Colonic mucosa (tissue), 4 donors: Measurements from ENCODE around the gene ATE1. TPM values are rescaled to one million over a fixed set of nuclear protein-coding genes. Genes with fewer than 3 reads are reported as not detected.
A peak's percentile ranks its signal among the peaks of the same experiment; 100 is the strongest.

ENCODE experiments used
- DNase-seq: peaks from one replicate; pipeline ENCODE4 v3.0.0-alpha.2; 2020
- H3K27ac ChIP-seq: fragments of 200-600 bp; one replicate; pipeline ENCODE4 v1.8.0; 2021
- H3K27me3 ChIP-seq: fragments of 200-600 bp; one replicate; pipeline ENCODE4 v1.8.0; 2021
- H3K36me3 ChIP-seq: fragments of 200-600 bp; one replicate; pipeline ENCODE4 v1.8.0; 2021
- H3K4me1 ChIP-seq: fragments of 200-600 bp; one replicate; pipeline ENCODE4 v1.8.0; 2021; ENCODE audit warnings: mild to moderate bottlenecking
- H3K4me3 ChIP-seq: fragments of 200-600 bp; one replicate; pipeline ENCODE4 v1.8.0; 2021
- H3K9ac ChIP-seq, 2 donors: one replicate each; pipeline ENCODE4 v1.7.0; 2013; ENCODE audit warnings: control low read depth in 2 of 2, low read depth in 2 of 2, low read length in 2 of 2
- H3K9me3 ChIP-seq: fragments of 200-600 bp; one replicate; pipeline ENCODE4 v1.8.0; 2021
- CTCF ChIP-seq: fragments of 200-600 bp; IDR thresholded peaks from one replicate; pipeline ENCODE4 v1.8.0; 2022; ENCODE audit warnings: antibody characterized with exemption, mild to moderate bottlenecking
- intact Hi-C: fragments of 100-400 bp; cut with DNase I; formaldehyde crosslinking; loops from one replicate; pipeline ENCODE4 v1.14.1; 2022
- total RNA-seq, 2 donors: library from RNA; stranded (reverse); fragmentation: NEBNext Ultra II Directional in 1 of 2; extraction: Animal tissue kit (Norgen Biotek cat#: 25700) in 1 of 2; gene quantifications; one replicate each; pipeline ENCODE4 v1.2.1, GENCODE V29; 2021
- donor health status: healthy.
- donor health status: DM: no; HTN: no; CAD: no.
- donor health status: DM: no; HTN: no; CAD: no.

Gene ATE1
- total RNA-seq, result 10 to 100 TPM; 32.9 to 78.0 TPM

GRCh38 chr10:121927841-121928527 lies at the start of gene ATE1:
ATE1 (minus strand) TSS chr10:121928031; CDS start chr10:121927949, 82 bp downstream.
- Histone ChIP-seq H3K9ac (peak within 1 kb of the TSS; percentile 92 to 99), H3K9me3 (no peaks in the 10 kb centered on the region), H3K36me3 (no peaks in the 10 kb centered on the region), H3K27me3 (no peaks in the 10 kb centered on the region), H3K4me3 (peak within 1 kb of the TSS; percentile 99), H3K27ac (peak within 1 kb of the TSS; percentile 98), H3K4me1 (no peaks in the 10 kb centered on the region)
- TF ChIP-seq CTCF, result no peak
- intact Hi-C loops, result loop anchor here (10.0 kb wide), 1 partner anchor 47 kb away; the partner anchor contains the start of gene NSMCE4A
- peak; percentile 90 for DNase-seq

GRCh38 chr10:121976607-121977006 lies 48.8 kb upstream of the ATE1 start:
- H3K4me3 ChIP-seq, result no peak overlapping the region
- H3K4me1 ChIP-seq, result no peaks in the 10 kb centered on the region
- H3K27ac ChIP-seq, result no peak overlapping the region
- TF ChIP-seq CTCF, result no peak
- no peaks in the 10 kb centered on the region for H3K9me3 ChIP-seq
- intact Hi-C loops, result loop anchor here (10.0 kb wide), 1 partner anchor 52 kb away; the partner anchor contains the start of gene ATE1
- DNase-seq, result no peak
- H3K36me3 ChIP-seq, result no peaks in the 10 kb centered on the region
- no peak overlapping the region for H3K9ac ChIP-seq
- H3K27me3 ChIP-seq, result no peaks in the 10 kb centered on the region

GRCh38 chr10:121975295-121976086 lies 47.7 kb upstream of the ATE1 start:
- intact Hi-C loops, result loop anchor here (10.0 kb wide), 1 partner anchor 51 kb away; the partner anchor contains the start of gene ATE1
- Histone ChIP-seq H3K4me3 (peak overlapping the region; percentile 72), H3K4me1 (no peaks in the 10 kb centered on the region), H3K36me3 (no peaks in the 10 kb centered on the region), H3K9ac (peak overlapping the region; percentile 89 to 94), H3K27ac (peak overlapping the region; percentile 96), H3K9me3 (no peaks in the 10 kb centered on the region), H3K27me3 (no peaks in the 10 kb centered on the region)
- DNase-seq, result no peak
- no peak for TF ChIP-seq CTCF

- Histone ChIP-seq H3K27ac (peak within 1 kb of the TSS; percentile 96), H3K9ac (peak within 1 kb of the TSS; percentile 89 to 94), H3K36me3 (no peaks in the 10 kb centered on the region), H3K4me3 (peak within 1 kb of the TSS; percentile 72), H3K4me1 (no peaks in the 10 kb centered on the region), H3K9me3 (no peaks in the 10 kb centered on the region), H3K27me3 (no peaks in the 10 kb centered on the region)
- intact Hi-C loops, result loop anchor here (5.0 to 10.0 kb wide), 2 partner anchors 50 to 78 kb away; partner anchors contain the start of gene ATE1
- peak; percentile 77 for DNase-seq
- peak; percentile 69 for TF ChIP-seq CTCF
Observed at GRCh38 chr10:121974535-121975294, 46.9 kb upstream of the ATE1 start, which contains the start of gene NSMCE4A. NSMCE4A (minus strand) TSS chr10:121975217; CDS start chr10:121975165, 52 bp downstream.
